GM23338 (cell line): ENCODE data around the gene SLC25A29. TPM values are rescaled to one million over a fixed set of nuclear protein-coding genes. Genes with fewer than 3 reads are reported as not detected.

Source experiments
- ATAC-seq: fragments of 200-7000 bp; cut with Tn5 transposase; 3 replicates; pipeline ENCODE4 v1.9.1; 2020
- DNase-seq: peaks from one replicate; pipeline ENCODE4 v3.0.0-alpha.2; 2015; ENCODE audit warnings: low spot score
- H2AFZ ChIP-seq: fragments of 200-600 bp; sonication (generic); 2 replicates; pipeline ENCODE4 v1.8.0; 2016; ENCODE audit warnings: antibody characterized with exemption, mild to moderate bottlenecking, moderate library complexity
- H3F3A ChIP-seq: fragments of 200-600 bp; sonication (generic); replicated peaks from 2 replicates; pipeline ENCODE4 v1.8.0; 2017; ENCODE audit warnings: antibody characterized with exemption, mixed run types, low read depth
- H3K27ac ChIP-seq: fragments of 200-600 bp; sonication (generic); 2 replicates; pipeline ENCODE4 v1.6.1; 2016; ENCODE audit warnings: low read depth
- H3K27me3 ChIP-seq: fragments of 200-600 bp; sonication (generic); 2 replicates; pipeline ENCODE4 v1.8.0; 2016; ENCODE audit warnings: mild to moderate bottlenecking, mixed run types, moderate library complexity; ENCODE audit not compliant: insufficient read depth
- H3K36me3 ChIP-seq: fragments of 200-600 bp; sonication (generic); 2 replicates; pipeline ENCODE4 v1.8.0; 2016; ENCODE audit warnings: mild to moderate bottlenecking; ENCODE audit not compliant: insufficient read depth
- H3K4me1 ChIP-seq: fragments of 200-600 bp; sonication (generic); 2 replicates; pipeline ENCODE4 v1.8.0; 2016; ENCODE audit warnings: mild to moderate bottlenecking, moderate library complexity; ENCODE audit not compliant: insufficient read depth
- H3K4me2 ChIP-seq: fragments of 200-600 bp; sonication (generic); 2 replicates; pipeline ENCODE4 v1.7.1; 2017; ENCODE audit warnings: mixed run types
- H3K4me3 ChIP-seq: fragments of 200-600 bp; sonication (generic); 2 replicates; pipeline ENCODE4 v1.6.1; 2016; ENCODE audit warnings: mixed run types
- H3K79me2 ChIP-seq: fragments of 200-600 bp; sonication (generic); replicated peaks from 2 replicates; pipeline ENCODE4 v1.8.0; 2017; ENCODE audit warnings: mild to moderate bottlenecking; ENCODE audit not compliant: insufficient read depth
- H3K9me2 ChIP-seq: fragments of 200-600 bp; sonication (generic); 2 replicates; pipeline ENCODE4 v1.8.0; 2017; ENCODE audit not compliant: insufficient read depth
- H4K20me1 ChIP-seq: fragments of 200-600 bp; sonication (generic); replicated peaks from 2 replicates; pipeline ENCODE4 v1.8.0; 2017; ENCODE audit warnings: mild to moderate bottlenecking; ENCODE audit not compliant: insufficient read depth
- H3K27ac Mint-ChIP-seq: 2 replicates; pipeline ENCODE4 v1.8.0; 2020; ENCODE audit warnings: inconsistent platforms, mild to moderate bottlenecking, moderate library complexity, mixed read lengths
- H3K27me3 Mint-ChIP-seq: 3 replicates; pipeline ENCODE4 v1.8.0; 2022; ENCODE audit warnings: low read depth, mild to moderate bottlenecking, moderate library complexity, mixed read lengths, inconsistent platforms; ENCODE audit not compliant: insufficient read depth, poor library complexity
- H3K36me3 Mint-ChIP-seq: 3 replicates; pipeline ENCODE4 v1.8.0; 2021; ENCODE audit warnings: low read depth, mild to moderate bottlenecking, inconsistent platforms, moderate library complexity, mixed read lengths
- H3K4me1 Mint-ChIP-seq: 3 replicates; pipeline ENCODE4 v1.8.0; 2020; ENCODE audit warnings: mild to moderate bottlenecking, inconsistent platforms, mixed read lengths
- H3K4me3 Mint-ChIP-seq: 3 replicates; pipeline ENCODE4 v1.8.0; 2021; ENCODE audit warnings: moderate library complexity, mild to moderate bottlenecking, inconsistent platforms, mixed read lengths
- H3K9me3 Mint-ChIP-seq: 3 replicates; pipeline ENCODE4 v1.8.0; 2020; ENCODE audit warnings: moderate library complexity, mild to moderate bottlenecking, inconsistent platforms, mixed read lengths
- CREB1 ChIP-seq: fragments of 250-450 bp; sonication (Bioruptor Pico); IDR thresholded peaks from 2 replicates; pipeline ENCODE4 v1.5.0; 2020; ENCODE audit warnings: low read depth, mild to moderate bottlenecking, moderate library complexity
- CTCF ChIP-seq, 2 experiments: fragments of 200-600 bp in 1 of 2; sonication (generic) in 1 of 2; conservative IDR thresholded peaks; 2 replicates each; pipeline versions ENCODE4 v1.5.1 to v1.6.1; 2016 to 2017; ENCODE audit warnings: antibody characterized with exemption in 2 of 2, low read depth in 2 of 2, mild to moderate bottlenecking in 2 of 2, moderate library complexity in 1 of 2
- ETS1 ChIP-seq: IDR thresholded peaks from 2 replicates; pipeline ENCODE4 v1.6.1; 2016; ENCODE audit warnings: antibody characterized with exemption
- EZH2 ChIP-seq: fragments of 200-600 bp; sonication (generic); IDR thresholded peaks from one replicate; pipeline ENCODE4 v1.8.0; 2017; ENCODE audit warnings: antibody characterized with exemption, mild to moderate bottlenecking, low read depth; ENCODE audit not compliant: unreplicated experiment
- EZH2phosphoT487 ChIP-seq: fragments of 200-600 bp; sonication (generic); IDR thresholded peaks from one replicate; pipeline ENCODE4 v1.8.1; 2018; ENCODE audit warnings: antibody characterized with exemption; ENCODE audit not compliant: unreplicated experiment
- JUNB ChIP-seq: IDR thresholded peaks from one replicate; pipeline ENCODE4 v1.6.1; 2016; ENCODE audit warnings: antibody characterized with exemption; ENCODE audit not compliant: unreplicated experiment
- NANOG ChIP-seq: IDR thresholded peaks from 2 replicates; pipeline ENCODE4 v1.6.1; 2016; ENCODE audit warnings: antibody characterized with exemption, borderline replicate concordance
- POLR2AphosphoS5 ChIP-seq: IDR thresholded peaks from 2 replicates; pipeline ENCODE4 v1.6.1; 2016; ENCODE audit warnings: antibody characterized with exemption, low read depth
- STAT1 ChIP-seq: IDR thresholded peaks from one replicate; pipeline ENCODE4 v1.6.1; 2016; ENCODE audit warnings: antibody characterized with exemption; ENCODE audit not compliant: unreplicated experiment
- ZNF114 ChIP-seq: fragments of 250-450 bp; sonication (Bioruptor Pico); IDR thresholded peaks from 2 replicates; pipeline ENCODE4 v1.5.0; 2020; ENCODE audit warnings: mild to moderate bottlenecking, moderate library complexity
- ZNF331 ChIP-seq: fragments of 250-450 bp; sonication (Bioruptor Pico); IDR thresholded peaks from 2 replicates; pipeline ENCODE4 v1.5.0; 2020; ENCODE audit warnings: low read depth, mild to moderate bottlenecking, moderate library complexity
- polyA plus RNA-seq: library from polyadenylated mRNA; unstranded; fragments of >200 nt; fragmentation: Nextera tagmentation; extraction: Ambion mirVana; gene quantifications from 2 replicates; pipeline ENCODE4 v1.2.1, GENCODE V29; 2016
- total RNA-seq: library from RNA; depleted of rRNA; stranded (reverse); fragments of >200 nt; shearing (Covaris generic); gene quantifications from 2 replicates; pipeline ENCODE4 v1.2.3, GENCODE V29; 2014
- TF ChIP-seq, protein P1 (sequence below): IDR thresholded peaks from one replicate; pipeline ENCODE4 v1.6.1; 2018; ENCODE audit warnings: antibody characterized with exemption; ENCODE audit not compliant: unreplicated experiment
- TF ChIP-seq, protein P2 (sequence below): fragments of 250-450 bp; sonication (Bioruptor Pico); IDR thresholded peaks from 2 replicates; pipeline ENCODE4 v1.5.0; 2020; ENCODE audit warnings: mild to moderate bottlenecking, moderate library complexity

Gene SLC25A29
- total and polyA plus RNA-seq, 2 experiments from 2014 or later, result 65.6 to 206 TPM

DNA sequence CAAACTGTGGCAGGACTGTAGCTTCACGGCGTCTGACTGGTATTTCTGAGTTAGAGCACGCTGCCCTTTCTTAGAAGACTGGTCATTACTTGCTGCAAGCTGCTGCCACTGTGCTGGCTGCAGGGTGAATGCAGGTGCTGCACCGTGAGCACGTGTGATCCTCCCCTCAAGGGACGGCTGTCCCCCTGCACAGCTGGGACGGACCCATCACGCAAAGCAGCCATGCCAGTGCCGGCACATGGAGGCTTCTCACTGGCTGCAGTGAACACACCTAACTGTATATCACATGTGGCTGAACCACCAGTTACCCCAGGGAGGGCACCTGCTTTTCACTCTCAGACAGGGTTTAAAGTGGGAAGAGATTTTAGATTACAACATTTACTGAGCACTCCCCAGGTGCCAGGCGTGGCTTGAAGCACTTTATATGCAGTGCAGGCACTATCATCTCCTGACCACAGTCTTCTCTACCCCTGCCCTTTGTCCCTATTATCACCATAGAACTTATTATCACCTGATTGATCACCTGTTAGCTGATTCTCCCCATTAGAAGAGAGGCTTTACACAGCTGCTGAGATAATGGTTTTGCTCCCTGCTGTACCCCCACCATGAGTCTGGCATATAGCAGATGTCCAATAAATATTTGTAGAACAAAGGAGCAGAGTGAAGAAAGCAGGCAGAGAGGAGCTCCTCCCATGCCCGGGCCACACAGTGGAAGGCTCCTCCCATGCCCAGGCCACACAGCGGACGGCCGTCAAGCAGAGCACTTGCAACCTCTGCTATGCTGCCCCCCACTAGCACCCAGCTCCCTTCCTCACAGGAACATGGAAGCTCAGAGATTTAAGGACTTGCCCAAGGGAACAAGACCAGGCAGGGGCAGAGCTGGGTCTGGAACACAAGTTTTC, 42.8 kb upstream of the SLC25A29 start:
- H3F3A ChIP-seq, result no peaks in the 10 kb centered on the region
- no peak; the same call in 2 of the 3 replicates for ATAC-seq
- H3K9me2 ChIP-seq, result no peaks in the 10 kb centered on the region
- H3K4me1 ChIP-seq, result no peaks in the 10 kb centered on the region
- Mint-ChIP-seq H3K27ac (no peak overlapping the region), H3K27me3 (no peaks in the 10 kb centered on the region), H3K4me1 (no peaks in the 10 kb centered on the region), H3K4me3 (no peak overlapping the region), H3K9me3 (peaks cover 7% of the 10 kb centered on the region), H3K36me3 (peaks cover 91% of the 10 kb centered on the region)
- DNase-seq, result no peak
- H3K79me2 ChIP-seq, result no peaks in the 10 kb centered on the region
- H4K20me1 ChIP-seq, result 0 out of 2 replicates have a peak, but pooled peaks cover 2% of the 10 kb centered on the region
- H3K4me2 ChIP-seq, result no peak overlapping the region
- no peak for TF ChIP-seq ZNF114
- TF ChIP-seq NANOG, result no peak
- no peak for TF ChIP-seq JUNB
- no peak for TF ChIP-seq POLR2AphosphoS5
- TF ChIP-seq ETS1, result no peak
- TF ChIP-seq ZNF331 (CRISPR knock-in tag), result no peak
- no peak for TF ChIP-seq CTCF (conservative IDR thresholded peaks at IDR 0.05; ENCODE audit: low read depth in 2 of 2)
- no peak for TF ChIP-seq CREB1 (CRISPR knock-in tag)
- TF ChIP-seq STAT1, result no peak
- no peak for TF ChIP-seq EZH2phosphoT487
- TF ChIP-seq, protein P1, sequence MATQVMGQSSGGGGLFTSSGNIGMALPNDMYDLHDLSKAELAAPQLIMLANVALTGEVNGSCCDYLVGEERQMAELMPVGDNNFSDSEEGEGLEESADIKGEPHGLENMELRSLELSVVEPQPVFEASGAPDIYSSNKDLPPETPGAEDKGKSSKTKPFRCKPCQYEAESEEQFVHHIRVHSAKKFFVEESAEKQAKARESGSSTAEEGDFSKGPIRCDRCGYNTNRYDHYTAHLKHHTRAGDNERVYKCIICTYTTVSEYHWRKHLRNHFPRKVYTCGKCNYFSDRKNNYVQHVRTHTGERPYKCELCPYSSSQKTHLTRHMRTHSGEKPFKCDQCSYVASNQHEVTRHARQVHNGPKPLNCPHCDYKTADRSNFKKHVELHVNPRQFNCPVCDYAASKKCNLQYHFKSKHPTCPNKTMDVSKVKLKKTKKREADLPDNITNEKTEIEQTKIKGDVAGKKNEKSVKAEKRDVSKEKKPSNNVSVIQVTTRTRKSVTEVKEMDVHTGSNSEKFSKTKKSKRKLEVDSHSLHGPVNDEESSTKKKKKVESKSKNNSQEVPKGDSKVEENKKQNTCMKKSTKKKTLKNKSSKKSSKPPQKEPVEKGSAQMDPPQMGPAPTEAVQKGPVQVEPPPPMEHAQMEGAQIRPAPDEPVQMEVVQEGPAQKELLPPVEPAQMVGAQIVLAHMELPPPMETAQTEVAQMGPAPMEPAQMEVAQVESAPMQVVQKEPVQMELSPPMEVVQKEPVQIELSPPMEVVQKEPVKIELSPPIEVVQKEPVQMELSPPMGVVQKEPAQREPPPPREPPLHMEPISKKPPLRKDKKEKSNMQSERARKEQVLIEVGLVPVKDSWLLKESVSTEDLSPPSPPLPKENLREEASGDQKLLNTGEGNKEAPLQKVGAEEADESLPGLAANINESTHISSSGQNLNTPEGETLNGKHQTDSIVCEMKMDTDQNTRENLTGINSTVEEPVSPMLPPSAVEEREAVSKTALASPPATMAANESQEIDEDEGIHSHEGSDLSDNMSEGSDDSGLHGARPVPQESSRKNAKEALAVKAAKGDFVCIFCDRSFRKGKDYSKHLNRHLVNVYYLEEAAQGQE, result no peak
- TF ChIP-seq, protein P2, sequence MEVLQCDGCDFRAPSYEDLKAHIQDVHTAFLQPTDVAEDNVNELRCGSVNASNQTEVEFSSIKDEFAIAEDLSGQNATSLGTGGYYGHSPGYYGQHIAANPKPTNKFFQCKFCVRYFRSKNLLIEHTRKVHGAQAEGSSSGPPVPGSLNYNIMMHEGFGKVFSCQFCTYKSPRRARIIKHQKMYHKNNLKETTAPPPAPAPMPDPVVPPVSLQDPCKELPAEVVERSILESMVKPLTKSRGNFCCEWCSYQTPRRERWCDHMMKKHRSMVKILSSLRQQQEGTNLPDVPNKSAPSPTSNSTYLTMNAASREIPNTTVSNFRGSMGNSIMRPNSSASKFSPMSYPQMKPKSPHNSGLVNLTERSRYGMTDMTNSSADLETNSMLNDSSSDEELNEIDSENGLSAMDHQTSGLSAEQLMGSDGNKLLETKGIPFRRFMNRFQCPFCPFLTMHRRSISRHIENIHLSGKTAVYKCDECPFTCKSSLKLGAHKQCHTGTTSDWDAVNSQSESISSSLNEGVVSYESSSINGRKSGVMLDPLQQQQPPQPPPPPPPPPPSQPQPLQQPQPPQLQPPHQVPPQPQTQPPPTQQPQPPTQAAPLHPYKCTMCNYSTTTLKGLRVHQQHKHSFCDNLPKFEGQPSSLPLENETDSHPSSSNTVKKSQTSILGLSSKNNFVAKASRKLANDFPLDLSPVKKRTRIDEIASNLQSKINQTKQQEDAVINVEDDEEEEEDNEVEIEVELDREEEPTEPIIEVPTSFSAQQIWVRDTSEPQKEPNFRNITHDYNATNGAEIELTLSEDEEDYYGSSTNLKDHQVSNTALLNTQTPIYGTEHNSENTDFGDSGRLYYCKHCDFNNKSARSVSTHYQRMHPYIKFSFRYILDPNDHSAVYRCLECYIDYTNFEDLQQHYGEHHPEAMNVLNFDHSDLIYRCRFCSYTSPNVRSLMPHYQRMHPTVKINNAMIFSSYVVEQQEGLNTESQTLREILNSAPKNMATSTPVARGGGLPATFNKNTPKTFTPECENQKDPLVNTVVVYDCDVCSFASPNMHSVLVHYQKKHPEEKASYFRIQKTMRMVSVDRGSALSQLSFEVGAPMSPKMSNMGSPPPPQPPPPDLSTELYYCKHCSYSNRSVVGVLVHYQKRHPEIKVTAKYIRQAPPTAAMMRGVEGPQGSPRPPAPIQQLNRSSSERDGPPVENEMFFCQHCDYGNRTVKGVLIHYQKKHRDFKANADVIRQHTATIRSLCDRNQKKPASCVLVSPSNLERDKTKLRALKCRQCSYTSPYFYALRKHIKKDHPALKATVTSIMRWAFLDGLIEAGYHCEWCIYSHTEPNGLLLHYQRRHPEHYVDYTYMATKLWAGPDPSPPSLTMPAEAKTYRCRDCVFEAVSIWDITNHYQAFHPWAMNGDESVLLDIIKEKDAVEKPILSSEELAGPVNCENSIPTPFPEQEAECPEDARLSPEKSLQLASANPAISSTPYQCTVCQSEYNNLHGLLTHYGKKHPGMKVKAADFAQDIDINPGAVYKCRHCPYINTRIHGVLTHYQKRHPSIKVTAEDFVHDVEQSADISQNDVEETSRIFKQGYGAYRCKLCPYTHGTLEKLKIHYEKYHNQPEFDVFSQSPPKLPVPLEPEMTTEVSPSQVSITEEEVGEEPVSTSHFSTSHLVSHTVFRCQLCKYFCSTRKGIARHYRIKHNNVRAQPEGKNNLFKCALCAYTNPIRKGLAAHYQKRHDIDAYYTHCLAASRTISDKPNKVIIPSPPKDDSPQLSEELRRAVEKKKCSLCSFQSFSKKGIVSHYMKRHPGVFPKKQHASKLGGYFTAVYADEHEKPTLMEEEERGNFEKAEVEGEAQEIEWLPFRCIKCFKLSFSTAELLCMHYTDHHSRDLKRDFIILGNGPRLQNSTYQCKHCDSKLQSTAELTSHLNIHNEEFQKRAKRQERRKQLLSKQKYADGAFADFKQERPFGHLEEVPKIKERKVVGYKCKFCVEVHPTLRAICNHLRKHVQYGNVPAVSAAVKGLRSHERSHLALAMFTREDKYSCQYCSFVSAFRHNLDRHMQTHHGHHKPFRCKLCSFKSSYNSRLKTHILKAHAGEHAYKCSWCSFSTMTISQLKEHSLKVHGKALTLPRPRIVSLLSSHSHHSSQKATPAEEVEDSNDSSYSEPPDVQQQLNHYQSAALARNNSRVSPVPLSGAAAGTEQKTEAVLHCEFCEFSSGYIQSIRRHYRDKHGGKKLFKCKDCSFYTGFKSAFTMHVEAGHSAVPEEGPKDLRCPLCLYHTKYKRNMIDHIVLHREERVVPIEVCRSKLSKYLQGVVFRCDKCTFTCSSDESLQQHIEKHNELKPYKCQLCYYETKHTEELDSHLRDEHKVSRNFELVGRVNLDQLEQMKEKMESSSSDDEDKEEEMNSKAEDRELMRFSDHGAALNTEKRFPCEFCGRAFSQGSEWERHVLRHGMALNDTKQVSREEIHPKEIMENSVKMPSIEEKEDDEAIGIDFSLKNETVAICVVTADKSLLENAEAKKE (CRISPR knock-in tag), result no peak
- no peak for TF ChIP-seq EZH2
- no peak overlapping the region for H3K27ac ChIP-seq
- H3K4me3 ChIP-seq, result no peak overlapping the region
- H3K36me3 ChIP-seq, result peaks cover 35% of the 10 kb centered on the region
- H3K27me3 ChIP-seq, result no peaks in the 10 kb centered on the region
- no peak overlapping the region for H2AFZ ChIP-seq
